Heart left ventricle (tissue), 13 donors: ENCODE measurements around the gene THAP2.
A peak's percentile ranks its signal among the peaks of the same experiment; 100 is the strongest.

Source experiments
- POLR2A ChIP-seq, 2 donors: fragments of 450-650 bp; IDR thresholded peaks; one replicate each; pipeline ENCODE4 v1.6.1; 2017; ENCODE audit warnings: antibody characterized with exemption in 2 of 2, mild to moderate bottlenecking in 2 of 2, moderate library complexity in 2 of 2
- TF ChIP-seq, protein P1 (sequence below), 12 donors: fragments of 200-600 bp; sonication (generic) in 4 of 12; IDR thresholded peaks; one replicate each; pipeline versions ENCODE4 v1.5.0 to v1.8.0; 2018 to 2022; ENCODE audit warnings: antibody characterized with exemption in 12 of 12, mild to moderate bottlenecking in 5 of 12
- donor health status: ischemic (EF 13 %, LVEDD 7.1; RV severe dilation, severe dysfunction).
- donor health status: DM: no; HTN: yes; CAD: no.
- donor health status: DM: no; HTN: no; CAD: no.
- donor health status: ischemic (EF 25% LVEDD 6.9; RV normal size, moderate dysfunction).
- donor health status: ischemic (EF 25% LVEDD 5.7; RV mildly dilated, moderate dysfunction).
- donor health status: ischemic (EF 35%, LVEDD 5.7; RV mildly dilated, moderate dysfunction).
- donor health status: nonischemic (EF 11% LVEDD 7.7; RV severe dilation, severe dysfunction).
- donor health status: DM: yes; HTN: yes; CAD: no.
- donor health status: PGD.
- donor health status: ischemic (EF 29% LVEDD 5.4; RV normal size, mild dysfunction).
- donor health status: nonischemic (EF 23%, LVEDD 6.1; RV moderate dilation, normal function).

DNA sequence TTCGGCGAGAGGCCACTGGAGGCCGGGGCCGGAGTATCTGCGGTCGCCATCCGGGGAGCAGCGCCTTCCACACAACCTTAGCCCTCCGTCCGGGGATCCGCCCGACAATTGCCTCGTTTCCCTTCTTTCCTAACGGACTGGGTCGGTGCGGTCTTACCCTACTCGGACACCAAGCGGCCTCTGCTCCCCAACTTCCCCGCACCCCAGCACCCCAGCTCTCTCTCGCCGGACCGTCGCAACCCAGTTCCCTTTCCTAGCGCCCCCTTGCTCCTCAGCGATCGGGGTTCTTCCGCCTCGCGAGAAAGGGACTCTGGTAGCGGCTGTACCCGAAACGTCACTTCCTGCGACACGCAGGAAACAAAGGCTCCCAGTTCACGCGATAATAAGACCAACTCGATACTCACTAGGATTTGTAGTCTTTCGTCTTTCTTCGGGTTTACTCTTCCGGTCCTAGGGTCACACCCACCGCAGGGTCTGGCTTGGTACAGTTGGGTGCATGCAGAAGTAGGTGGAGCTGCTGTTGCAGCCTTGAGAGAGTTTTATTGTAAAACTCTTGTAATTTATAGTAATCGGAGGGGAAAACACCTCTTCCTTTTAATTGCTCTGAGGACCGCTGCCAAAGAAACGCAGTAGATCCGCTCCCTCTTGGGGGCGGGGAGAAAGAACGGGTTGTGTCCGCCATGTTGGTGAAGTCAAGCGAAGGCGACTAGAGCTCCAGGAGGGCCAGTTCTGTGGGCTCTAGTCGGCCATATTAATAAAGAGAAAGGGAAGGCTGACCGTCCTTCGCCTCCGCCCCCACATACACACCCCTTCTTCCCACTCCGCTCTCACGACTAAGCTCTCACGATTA, at the start of gene THAP2, which contains the start of gene ZFC3H1:
- TF ChIP-seq, protein P1, sequence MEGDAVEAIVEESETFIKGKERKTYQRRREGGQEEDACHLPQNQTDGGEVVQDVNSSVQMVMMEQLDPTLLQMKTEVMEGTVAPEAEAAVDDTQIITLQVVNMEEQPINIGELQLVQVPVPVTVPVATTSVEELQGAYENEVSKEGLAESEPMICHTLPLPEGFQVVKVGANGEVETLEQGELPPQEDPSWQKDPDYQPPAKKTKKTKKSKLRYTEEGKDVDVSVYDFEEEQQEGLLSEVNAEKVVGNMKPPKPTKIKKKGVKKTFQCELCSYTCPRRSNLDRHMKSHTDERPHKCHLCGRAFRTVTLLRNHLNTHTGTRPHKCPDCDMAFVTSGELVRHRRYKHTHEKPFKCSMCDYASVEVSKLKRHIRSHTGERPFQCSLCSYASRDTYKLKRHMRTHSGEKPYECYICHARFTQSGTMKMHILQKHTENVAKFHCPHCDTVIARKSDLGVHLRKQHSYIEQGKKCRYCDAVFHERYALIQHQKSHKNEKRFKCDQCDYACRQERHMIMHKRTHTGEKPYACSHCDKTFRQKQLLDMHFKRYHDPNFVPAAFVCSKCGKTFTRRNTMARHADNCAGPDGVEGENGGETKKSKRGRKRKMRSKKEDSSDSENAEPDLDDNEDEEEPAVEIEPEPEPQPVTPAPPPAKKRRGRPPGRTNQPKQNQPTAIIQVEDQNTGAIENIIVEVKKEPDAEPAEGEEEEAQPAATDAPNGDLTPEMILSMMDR (IDR thresholded peaks at IDR 0.05), result peak in 6 of 12 donors; percentile 19 to 60 (median 40)
- TF ChIP-seq POLR2A (IDR thresholded peaks at IDR 0.05), result peak; percentile 32 to 81
